Neuronal stem cell (in vitro differentiated cells): ENCODE results near the gene SETD1B.
A peak's percentile ranks its signal among the peaks of the same experiment; 100 is the strongest.

ENCODE experiments used
- DNase-seq: peaks from one replicate; pipeline ENCODE4 v3.0.0-alpha.2; 2013; ENCODE audit warnings: low spot score
- H2AFZ ChIP-seq: one replicate; pipeline ENCODE4 v1.6.1; 2013; ENCODE audit warnings: mild to moderate bottlenecking, low read length, inconsistent platforms
- H2AK5ac ChIP-seq: 2 replicates; pipeline ENCODE4 v1.6.1; 2013; ENCODE audit warnings: low read depth, mild to moderate bottlenecking, inconsistent platforms, low read length, moderate library complexity, mixed read lengths
- H2BK120ac ChIP-seq: 2 replicates; pipeline ENCODE4 v1.6.1; 2013; ENCODE audit warnings: low read depth, mild to moderate bottlenecking, inconsistent platforms, low read length, moderate library complexity, mixed read lengths
- H2BK12ac ChIP-seq: one replicate; pipeline ENCODE4 v1.6.1; 2013; ENCODE audit warnings: low read length, inconsistent platforms
- H2BK15ac ChIP-seq: 2 replicates; pipeline ENCODE4 v1.6.1; 2013; ENCODE audit warnings: mild to moderate bottlenecking, low read length, inconsistent platforms, mixed read lengths
- H2BK5ac ChIP-seq: one replicate; pipeline ENCODE4 v1.6.1; 2013; ENCODE audit warnings: inconsistent platforms, mild to moderate bottlenecking, low read length, moderate library complexity
- H3K14ac ChIP-seq: one replicate; pipeline ENCODE4 v1.6.1; 2013; ENCODE audit warnings: low read length, inconsistent platforms
- H3K18ac ChIP-seq: 2 replicates; pipeline ENCODE4 v1.6.1; 2013; ENCODE audit warnings: low read length, inconsistent platforms
- H3K23ac ChIP-seq: 2 replicates; pipeline ENCODE4 v1.6.1; 2013; ENCODE audit warnings: low read depth, mild to moderate bottlenecking, mixed read lengths, low read length, inconsistent platforms; ENCODE audit not compliant: poor library complexity
- H3K27ac ChIP-seq: replicated peaks from 3 replicates; pipeline ENCODE4 v1.5.1; 2013; ENCODE audit warnings: low read length, inconsistent platforms
- H3K27me3 ChIP-seq, 3 experiments: 2 replicates each; pipeline ENCODE4 v1.6.1; 2013; ENCODE audit warnings: low read length in 3 of 3, mild to moderate bottlenecking in 2 of 3, inconsistent platforms in 1 of 3, low read depth in 1 of 3, mixed read lengths in 1 of 3, moderate library complexity in 1 of 3; ENCODE audit not compliant: control insufficient read depth in 3 of 3, insufficient read depth in 3 of 3
- H3K36me3 ChIP-seq, 2 donors: replicated peaks in 1 of 2; 2 replicates each; pipeline ENCODE4 v1.6.1; 2013; ENCODE audit warnings: low read length in 2 of 2; ENCODE audit not compliant: control insufficient read depth in 2 of 2, insufficient read depth in 2 of 2
- H3K4ac ChIP-seq: 2 replicates; pipeline ENCODE4 v1.6.1; 2013; ENCODE audit warnings: inconsistent platforms, mild to moderate bottlenecking, low read length, moderate library complexity
- H3K4me1 ChIP-seq, 2 donors: 1 replicate in 1 of 2; 2 replicates in 1 of 2; pipeline ENCODE4 v1.6.1; 2013; ENCODE audit warnings: low read length in 2 of 2, low read depth in 1 of 2; ENCODE audit not compliant: control insufficient read depth in 2 of 2, insufficient read depth in 1 of 2
- H3K4me2 ChIP-seq: one replicate; pipeline ENCODE4 v1.6.1; 2013; ENCODE audit warnings: mild to moderate bottlenecking, low read length, inconsistent platforms; ENCODE audit not compliant: insufficient read depth, poor library complexity, severe bottlenecking
- H3K4me3 ChIP-seq, 2 donors: 2 replicates each; pipeline ENCODE4 v1.5.1; 2013; ENCODE audit warnings: low read length in 2 of 2, mild to moderate bottlenecking in 2 of 2, inconsistent platforms in 1 of 2, moderate library complexity in 1 of 2
- H3K79me1 ChIP-seq: one replicate; pipeline ENCODE4 v1.6.1; 2013; ENCODE audit warnings: low read depth, mild to moderate bottlenecking, inconsistent platforms, low read length, moderate library complexity
- H3K9ac ChIP-seq: one replicate; pipeline ENCODE4 v1.6.1; 2013; ENCODE audit warnings: mild to moderate bottlenecking, low read depth, low read length, inconsistent platforms; ENCODE audit not compliant: poor library complexity
- H3K9me3 ChIP-seq, 2 donors: replicated peaks in 1 of 2; 2 replicates each; pipeline versions ENCODE3 to v1.6.1; 2013; ENCODE audit warnings: low read length in 2 of 2, mild to moderate bottlenecking in 2 of 2, inconsistent platforms in 1 of 2, low read depth in 1 of 2, mixed read lengths in 1 of 2, moderate library complexity in 1 of 2; ENCODE audit not compliant: control insufficient read depth in 2 of 2, insufficient read depth in 1 of 2
- H4K8ac ChIP-seq: one replicate; pipeline ENCODE4 v1.6.1; 2013; ENCODE audit warnings: low read depth, mild to moderate bottlenecking, inconsistent platforms, low read length, moderate library complexity
- H4K91ac ChIP-seq: one replicate; pipeline ENCODE4 v1.6.1; 2013; ENCODE audit warnings: low read length, low read depth, mild to moderate bottlenecking, inconsistent platforms; ENCODE audit not compliant: poor library complexity
- WGBS, 2 donors: extraction: QIAGEN DNeasy Blood & Tissue Kit; methylation state at CpG; one replicate each; pipeline ENCODE4 v1.1.7; 2013; ENCODE audit warnings: missing lambda C conversion rate in 2 of 2, mixed read lengths in 1 of 2; ENCODE audit not compliant: insufficient read length in 2 of 2, insufficient replicate concordance in 1 of 2; ENCODE audit errors: extremely low coverage in 2 of 2; 5-methylcytosine and 5-hydroxymethylcytosine counted together

Gene SETD1B

GRCh38 chr12:121857322-121858246, 53.8 kb downstream of the SETD1B start:
- no peaks in the 10 kb centered on the region for H3K27me3 ChIP-seq
- no peak overlapping the region for H3K14ac ChIP-seq
- no peaks in the 10 kb centered on the region for H3K36me3 ChIP-seq
- H2BK120ac ChIP-seq, result no peak overlapping the region
- H3K27ac ChIP-seq, result peak overlapping the region; percentile 13
- no peaks in the 10 kb centered on the region for H3K9me3 ChIP-seq
- no peak overlapping the region for H3K4me2 ChIP-seq
- H3K4ac ChIP-seq, result no peak overlapping the region
- H2AFZ ChIP-seq, result peak overlapping the region; percentile 64
- no peak overlapping the region for H3K9ac ChIP-seq
- H3K23ac ChIP-seq, result no peak overlapping the region
- no peak overlapping the region for H2BK12ac ChIP-seq
- no peak overlapping the region for H2BK5ac ChIP-seq
- no CpG with 5 or more reads among the region's 11 CpGs for WGBS, 2 donors
- H2BK15ac ChIP-seq, result peak overlapping the region; percentile 46
- H4K91ac ChIP-seq, result no peak overlapping the region
- no peaks in the 10 kb centered on the region for H3K79me1 ChIP-seq
- H2AK5ac ChIP-seq, result no peak overlapping the region
- H4K8ac ChIP-seq, result no peak overlapping the region
- DNase-seq, result no peak
- peaks cover 19 to 24% of the 10 kb centered on the region in 2 donors for H3K4me1 ChIP-seq
- H3K18ac ChIP-seq, result peak overlapping the region; percentile 90
- no peak overlapping the region for H3K4me3 ChIP-seq

GRCh38 chr12:121858318-121858661, 54.5 kb downstream of the SETD1B start:
- Histone ChIP-seq H2AK5ac (no peak overlapping the region), H2BK5ac (no peak overlapping the region), H3K36me3 (no peaks in the 10 kb centered on the region), H3K4me3 (no peak overlapping the region), H3K18ac (peak overlapping the region; percentile 77), H3K27ac (no peak overlapping the region), H3K27me3 (no peaks in the 10 kb centered on the region), H3K14ac (no peak overlapping the region), H3K9me3 (no peaks in the 10 kb centered on the region), H2BK12ac (no peak overlapping the region), H4K91ac (no peak overlapping the region), H3K4me2 (no peak overlapping the region), H2BK120ac (no peak overlapping the region), H2BK15ac (no peak overlapping the region), H2AFZ (no peak overlapping the region), H3K4ac (no peak overlapping the region), H3K4me1 (peaks cover 19 to 24% of the 10 kb centered on the region in 2 donors), H3K79me1 (no peaks in the 10 kb centered on the region), H3K9ac (no peak overlapping the region), H3K23ac (no peak overlapping the region), H4K8ac (no peak overlapping the region)
- DNase-seq, result no peak
- WGBS, 2 donors, result no CpG with 5 or more reads among the region's 10 CpGs

GRCh38 chr12:121858662-121859572, 55.1 kb downstream of the SETD1B start, which contains the start of gene HPD:
TSS of gene HPD (minus strand) at chr12:121858859. CDS start at chr12:121858823, 36 bp downstream.
- Histone ChIP-seq H2BK12ac (peak within 1 kb of the TSS; percentile 63), H3K9me3 (no peaks in the 10 kb centered on the region), H2AK5ac (peak within 1 kb of the TSS; percentile 76), H3K14ac (peak within 1 kb of the TSS; percentile 77), H4K91ac (no peak within 1 kb of the TSS), H3K4me2 (no peak within 1 kb of the TSS), H2AFZ (peak within 1 kb of the TSS; percentile 64), H4K8ac (no peak within 1 kb of the TSS), H3K4me3 (no peak within 1 kb of the TSS), H3K18ac (peak within 1 kb of the TSS; percentile 90), H2BK120ac (peak within 1 kb of the TSS; percentile 2), H2BK15ac (peak within 1 kb of the TSS; percentile 46), H3K36me3 (no peaks in the 10 kb centered on the region), H3K27ac (peak within 1 kb of the TSS; percentile 53), H3K23ac (no peak within 1 kb of the TSS), H3K79me1 (no peaks in the 10 kb centered on the region), H3K4me1 (peaks cover 19 to 24% of the 10 kb centered on the region in 2 donors), H3K4ac (no peak within 1 kb of the TSS), H3K9ac (no peak within 1 kb of the TSS), H3K27me3 (no peaks in the 10 kb centered on the region), H2BK5ac (peak within 1 kb of the TSS; percentile 56)
- no peak for DNase-seq
- no CpG with 5 or more reads among the region's 16 CpGs for WGBS, 2 donors
